Liver (tissue), 9 donors: Measurements from ENCODE around the gene PTPRN2. TPM values are rescaled to one million over a fixed set of nuclear protein-coding genes. Genes with fewer than 3 reads are reported as not detected.

ENCODE experiments used
- DNase-seq: peaks from one replicate; pipeline ENCODE4 v3.0.0-alpha.2; 2017; ENCODE audit warnings: low spot score
- H3K27ac ChIP-seq, 2 donors: one replicate each; pipeline ENCODE4 v1.7.0; 2013; ENCODE audit warnings: inconsistent platforms in 2 of 2, low read length in 2 of 2, control low read depth in 1 of 2, low read depth in 1 of 2, mild to moderate bottlenecking in 1 of 2
- H3K27me3 ChIP-seq, 4 donors: one replicate each; pipeline versions ENCODE4 v1.6.1 to v1.7.0; 2013; ENCODE audit warnings: low read length in 3 of 4, inconsistent platforms in 1 of 4, mild to moderate bottlenecking in 1 of 4, moderate library complexity in 1 of 4; ENCODE audit not compliant: control insufficient read depth in 4 of 4, insufficient read depth in 4 of 4
- H3K36me3 ChIP-seq, 4 donors: one replicate each; pipeline versions ENCODE4 v1.6.1 to v1.7.0; 2013; ENCODE audit warnings: low read length in 3 of 4, mild to moderate bottlenecking in 3 of 4, low read depth in 1 of 4, moderate library complexity in 1 of 4; ENCODE audit not compliant: control insufficient read depth in 4 of 4, insufficient read depth in 3 of 4
- H3K4me1 ChIP-seq, 4 donors: one replicate each; pipeline versions ENCODE4 v1.6.1 to v1.7.0; 2013; ENCODE audit warnings: low read length in 3 of 4, mild to moderate bottlenecking in 3 of 4, moderate library complexity in 1 of 4; ENCODE audit not compliant: control insufficient read depth in 4 of 4, insufficient read depth in 4 of 4
- H3K4me3 ChIP-seq, 3 donors: one replicate each; pipeline versions ENCODE4 v1.6.1 to v1.7.0; 2013; ENCODE audit warnings: low read length in 3 of 3, control low read depth in 1 of 3, low read depth in 1 of 3, mild to moderate bottlenecking in 1 of 3
- H3K9ac ChIP-seq, 2 donors: one replicate each; pipeline ENCODE4 v1.7.0; 2013; ENCODE audit warnings: low read length in 2 of 2, mild to moderate bottlenecking in 2 of 2, moderate library complexity in 2 of 2, control low read depth in 1 of 2, low read depth in 1 of 2
- H3K9me3 ChIP-seq, 4 donors: one replicate each; pipeline versions ENCODE4 v1.6.1 to v1.7.0; 2013; ENCODE audit warnings: low read length in 3 of 4; ENCODE audit not compliant: control insufficient read depth in 4 of 4
- CTCF ChIP-seq: fragments of 150-350 bp; IDR thresholded peaks from 2 replicates; pipeline ENCODE4 v1.5.1; 2017; ENCODE audit warnings: improper control_type of control experiment, low read depth, low read length; ENCODE audit not compliant: missing input control
- FOXA1 ChIP-seq: IDR thresholded peaks from 2 replicates; pipeline ENCODE4 v1.6.1; 2016; ENCODE audit warnings: antibody characterized with exemption
- HNF4A ChIP-seq, 2 donors: conservative IDR thresholded peaks; 2 replicates each; pipeline ENCODE4 v1.6.1; 2016; ENCODE audit warnings: antibody characterized with exemption in 2 of 2, mild to moderate bottlenecking in 2 of 2
- HNF4G ChIP-seq: IDR thresholded peaks from 2 replicates; pipeline ENCODE4 v1.6.1; 2016; ENCODE audit warnings: antibody characterized with exemption
- JUND ChIP-seq, 2 donors: IDR thresholded peaks; 2 replicates each; pipeline ENCODE4 v1.6.1; 2016; ENCODE audit warnings: antibody characterized with exemption in 2 of 2
- MAX ChIP-seq: IDR thresholded peaks from 2 replicates; pipeline ENCODE4 v1.6.1; 2016; ENCODE audit warnings: antibody characterized with exemption
- RAD21 ChIP-seq, 2 donors: IDR thresholded peaks; 2 replicates each; pipeline ENCODE4 v1.6.1; 2016; ENCODE audit warnings: antibody characterized with exemption in 2 of 2, mild to moderate bottlenecking in 2 of 2
- REST ChIP-seq: IDR thresholded peaks from 2 replicates; pipeline ENCODE4 v1.6.1; 2016; ENCODE audit warnings: antibody characterized with exemption, mild to moderate bottlenecking
- SP1 ChIP-seq: IDR thresholded peaks from 2 replicates; pipeline ENCODE4 v1.6.1; 2018; ENCODE audit warnings: antibody characterized with exemption, mild to moderate bottlenecking
- WGBS: extraction: QIAGEN DNeasy Blood & Tissue Kit; methylation state at CpG from one replicate; pipeline ENCODE4 v1.1.7; 2013; 5-methylcytosine and 5-hydroxymethylcytosine counted together
- polyA plus RNA-seq, 2 donors: library from polyadenylated mRNA; stranded (reverse) in 1 of 2; unstranded in 1 of 2; fragments of 200-250 nt in 1 of 2; fragments of >200 nt in 1 of 2; fragmentation: Nextera tagmentation in 1 of 2; extraction: Ambion mirVana in 1 of 2; gene quantifications; one replicate each; pipeline versions ENCODE4 v1.2.1 to v1.2.3, GENCODE V29; 2013 to 2015
- total RNA-seq, 2 donors: library from RNA; depleted of rRNA; stranded (reverse); fragments of >200 nt; gene quantifications; one replicate each; pipeline ENCODE4 v1.2.3, GENCODE V29; 2014
- donor health status: healthy.
- donor health status: healthy.
- donor health status: healthy.
- donor health status: healthy.
- donor health status: healthy.

The PTPRN2 gene
- total and polyA plus RNA-seq, 4 donors: 0.75 to 1.9 (median 1.1) TPM

GRCh38 chr7:158414486-158414961 is 173.1 kb downstream of the PTPRN2 start:
- Histone ChIP-seq H3K4me3 (no peak overlapping the region), H3K4me1 (no peaks in the 10 kb centered on the region), H3K27me3 (no peaks in the 10 kb centered on the region), H3K36me3 (no peaks in the 10 kb centered on the region), H3K9me3 (peaks cover 0 to 7% (median 0%) of the 10 kb centered on the region in 4 donors), H3K9ac (no peak overlapping the region), H3K27ac (no peak overlapping the region)
- WGBS: 87% methylated on average over 16 of the region's 16 CpGs
- DNase-seq: no peak
- TF ChIP-seq JUND (IDR thresholded peaks at IDR 0.05) (no peak), REST (no peak), HNF4A (conservative IDR thresholded peaks at IDR 0.05) (no peak), CTCF (no peak)

GRCh38 chr7:158414002-158414401 is 173.6 kb downstream of the PTPRN2 start:
- Histone ChIP-seq H3K27me3 (no peaks in the 10 kb centered on the region), H3K9ac (no peak overlapping the region), H3K4me3 (no peak overlapping the region), H3K9me3 (peaks cover 0 to 7% (median 0%) of the 10 kb centered on the region in 4 donors), H3K27ac (no peak overlapping the region), H3K4me1 (no peaks in the 10 kb centered on the region), H3K36me3 (no peaks in the 10 kb centered on the region)
- DNase-seq: no peak
- TF ChIP-seq HNF4A (conservative IDR thresholded peaks at IDR 0.05): no peak
- no peak for TF ChIP-seq MAX
- TF ChIP-seq HNF4G: no peak
- no peak for TF ChIP-seq REST
- TF ChIP-seq FOXA1: no peak
- no peak for TF ChIP-seq SP1
- no peak for TF ChIP-seq RAD21 (IDR thresholded peaks at IDR 0.05)
- 88% methylated on average over 11 of the region's 11 CpGs for WGBS
